Ovary (tissue), 3 donors: ENCODE results near the gene RACK1.

Source experiments
- CTCF ChIP-seq, 3 donors: fragments of 450-650 bp in 2 of 3; fragments of 200-600 bp in 1 of 3; IDR thresholded peaks; one replicate each; pipeline versions ENCODE4 v1.5.1 to v1.8.0; 2016 to 2022; ENCODE audit warnings: antibody characterized with exemption in 3 of 3, mild to moderate bottlenecking in 1 of 3
- EP300 ChIP-seq: sonication (generic); formaldehyde crosslinking; IDR thresholded peaks from one replicate; pipeline ENCODE4 v1.6.1; 2017; ENCODE audit warnings: antibody characterized with exemption
- POLR2A ChIP-seq: fragments of 450-650 bp; IDR thresholded peaks from one replicate; pipeline ENCODE4 v1.6.1; 2017; ENCODE audit warnings: antibody characterized with exemption, mild to moderate bottlenecking, moderate library complexity
- donor health status: DM: no; HTN: no; CAD: no.

GRCh38 chr5:181190711-181191525, 52.8 kb downstream of the RACK1 start:
- no peak for TF ChIP-seq POLR2A
- no peak for TF ChIP-seq CTCF (IDR thresholded peaks at IDR 0.05)
- TF ChIP-seq EP300: no peak
